NCI-H82 (cell line): ENCODE results near the gene MDH2.
"Not testable (repeated sequence)": the region's sequence is repeated elsewhere in the genome, so short reads cannot be mapped to it uniquely, and the experiment has no call there.

ENCODE experiments used
- DNase-seq: peaks from one replicate; lab custom pipeline; 2025; lab: John Stamatoyannopoulos, UW

Gene MDH2, protein sequence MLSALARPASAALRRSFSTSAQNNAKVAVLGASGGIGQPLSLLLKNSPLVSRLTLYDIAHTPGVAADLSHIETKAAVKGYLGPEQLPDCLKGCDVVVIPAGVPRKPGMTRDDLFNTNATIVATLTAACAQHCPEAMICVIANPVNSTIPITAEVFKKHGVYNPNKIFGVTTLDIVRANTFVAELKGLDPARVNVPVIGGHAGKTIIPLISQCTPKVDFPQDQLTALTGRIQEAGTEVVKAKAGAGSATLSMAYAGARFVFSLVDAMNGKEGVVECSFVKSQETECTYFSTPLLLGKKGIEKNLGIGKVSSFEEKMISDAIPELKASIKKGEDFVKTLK

DNA sequence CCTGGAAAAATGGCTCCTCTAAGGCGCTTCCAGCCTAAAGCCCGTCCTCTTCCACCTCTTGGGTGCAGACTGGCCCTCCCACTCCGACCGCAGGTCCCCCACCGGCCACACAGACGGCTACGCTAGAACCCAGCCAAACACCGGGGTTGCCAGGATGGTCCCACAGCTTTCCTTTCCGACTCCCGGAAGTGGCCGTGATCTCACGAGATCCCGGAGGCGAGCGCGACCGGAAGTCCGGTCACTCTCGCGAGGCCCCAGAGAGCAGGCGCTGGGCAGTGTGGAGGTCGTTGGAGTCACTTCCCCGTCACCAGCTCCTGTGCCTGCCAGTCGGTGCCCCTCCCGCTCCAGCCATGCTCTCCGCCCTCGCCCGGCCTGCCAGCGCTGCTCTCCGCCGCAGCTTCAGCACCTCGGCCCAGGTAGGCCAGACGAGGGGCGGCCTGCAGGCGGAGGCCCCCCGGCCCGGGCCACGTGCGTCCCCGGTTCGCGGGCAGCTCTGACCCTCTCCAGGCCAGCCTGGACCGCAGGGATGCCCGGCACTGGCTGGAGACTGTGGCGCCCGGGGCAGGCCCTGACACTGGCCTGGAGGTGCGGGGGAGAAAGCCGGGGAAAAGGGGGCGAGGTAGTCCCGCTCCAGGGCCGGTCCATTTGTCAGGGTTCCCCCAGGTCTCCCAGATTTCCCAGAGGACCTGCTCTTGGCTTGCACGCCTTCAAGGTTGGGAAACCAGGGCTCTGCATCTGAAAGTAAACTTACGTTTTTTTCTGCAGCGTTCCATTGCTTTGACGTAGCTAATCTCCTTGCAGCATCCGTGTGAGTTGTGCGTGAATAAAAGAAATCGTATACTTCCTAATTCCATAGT lies at the start of gene MDH2, which contains the start of gene STYXL1:
MDH2 (plus strand) TSS at position 296 of the 857 bp plus-strand sequence; CDS start at position 351, 55 bp downstream.
STYXL1 (minus strand) TSS at position 190 of the 857 bp plus-strand sequence. CDS start 17,477 bp downstream, outside the sequence.
- DNase-seq: peak; percentile 96

DNA sequence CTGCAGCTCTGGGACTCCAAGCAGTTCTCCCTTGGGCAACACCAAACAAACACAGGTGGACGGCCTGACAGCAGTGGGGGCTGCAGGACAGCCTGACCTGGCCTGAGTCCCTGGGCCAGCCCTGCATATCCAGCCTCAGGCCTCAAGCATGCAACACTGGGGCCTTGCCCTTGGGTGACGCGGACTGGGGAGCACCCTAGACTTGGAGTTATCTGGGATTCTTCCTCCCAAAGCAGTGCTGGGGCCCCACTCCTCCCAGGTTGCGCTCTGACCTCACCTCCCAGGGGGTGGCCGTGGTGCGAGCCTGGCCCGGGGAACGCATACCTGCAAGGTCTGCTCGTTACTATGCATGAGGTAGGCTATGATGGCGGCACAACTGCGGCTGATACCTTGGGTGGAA lies 47.3 kb upstream of the MDH2 start:
- DNase-seq: no peak

DNA sequence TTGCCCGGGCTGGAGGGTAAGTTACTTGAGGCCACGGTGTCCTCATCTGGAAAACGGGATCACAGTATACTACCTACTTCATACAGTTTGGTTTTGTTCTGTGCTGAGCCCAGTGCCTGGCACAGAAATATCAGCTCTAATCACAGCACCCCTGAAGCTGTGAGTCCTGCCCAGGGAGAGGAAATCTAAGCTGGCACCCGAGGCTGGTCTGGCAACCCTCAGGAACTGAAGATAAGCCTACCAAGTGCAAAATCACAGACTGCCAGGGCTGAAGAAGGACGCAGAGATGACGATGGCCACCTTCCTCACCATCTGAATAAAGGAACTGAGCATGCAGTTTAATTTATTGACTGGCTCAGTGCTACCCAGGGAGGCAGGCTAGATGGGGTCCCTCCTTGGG lies 45.8 kb upstream of the MDH2 start:
- no peak for DNase-seq

DNA sequence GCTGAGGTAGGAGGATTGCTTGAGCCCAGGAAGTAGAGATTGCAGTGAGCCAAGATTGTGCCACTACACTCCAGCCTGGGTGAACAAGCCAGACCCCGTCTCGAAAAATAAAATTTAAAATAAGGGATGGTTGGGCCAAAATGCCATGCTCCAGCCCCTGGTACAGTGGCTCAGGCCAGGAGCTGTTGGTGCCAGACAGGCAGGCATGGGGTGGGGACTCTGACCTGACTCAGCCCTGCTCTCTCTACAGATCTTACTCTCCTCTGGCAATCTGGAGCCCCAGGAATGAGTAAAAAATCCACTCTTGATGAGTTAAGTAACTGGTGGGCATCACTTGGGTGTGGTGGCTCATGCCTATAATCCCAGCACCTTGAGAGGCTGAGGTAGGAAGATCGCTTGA lies 45.1 kb upstream of the MDH2 start:
- no peak for DNase-seq

DNA sequence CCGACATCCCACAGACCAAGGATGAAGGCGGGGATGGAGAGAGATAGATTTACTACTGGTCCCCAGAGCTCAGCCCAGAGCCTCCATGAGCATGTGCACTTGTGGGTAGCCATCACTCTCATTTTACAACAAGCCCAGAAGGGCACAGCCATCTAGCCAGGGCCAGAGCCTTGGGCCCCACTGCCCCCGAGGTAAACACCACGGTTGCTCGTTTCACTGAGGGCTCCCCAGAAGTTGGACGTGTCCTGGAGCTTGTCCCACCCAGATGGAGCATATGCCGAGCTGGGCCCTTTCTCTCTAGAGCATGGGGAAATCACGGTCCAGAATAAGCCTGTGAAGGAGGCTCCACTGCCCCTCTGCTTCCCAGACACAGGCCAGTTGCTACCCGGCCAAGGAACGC lies 44.6 kb upstream of the MDH2 start:
- no peak for DNase-seq

DNA sequence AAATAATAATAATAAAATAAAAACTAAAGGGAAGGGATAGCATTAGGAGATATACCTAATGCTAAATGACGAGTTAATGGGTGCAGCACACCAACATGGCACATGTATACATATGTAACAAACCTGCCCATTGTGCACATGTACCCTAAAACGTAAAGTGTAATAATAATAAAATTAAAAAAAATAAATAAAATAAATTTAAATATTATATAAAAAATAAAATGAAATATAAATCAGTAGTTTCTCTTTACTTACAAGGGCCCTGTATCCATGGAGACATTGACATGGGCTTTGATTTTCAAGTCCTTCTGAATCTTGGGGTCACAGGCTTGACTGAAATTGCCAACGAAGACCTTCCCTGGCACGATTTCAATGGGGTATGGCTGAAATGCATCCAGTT lies 42.9 kb upstream of the MDH2 start:
- not testable (repeated sequence) for DNase-seq

DNA sequence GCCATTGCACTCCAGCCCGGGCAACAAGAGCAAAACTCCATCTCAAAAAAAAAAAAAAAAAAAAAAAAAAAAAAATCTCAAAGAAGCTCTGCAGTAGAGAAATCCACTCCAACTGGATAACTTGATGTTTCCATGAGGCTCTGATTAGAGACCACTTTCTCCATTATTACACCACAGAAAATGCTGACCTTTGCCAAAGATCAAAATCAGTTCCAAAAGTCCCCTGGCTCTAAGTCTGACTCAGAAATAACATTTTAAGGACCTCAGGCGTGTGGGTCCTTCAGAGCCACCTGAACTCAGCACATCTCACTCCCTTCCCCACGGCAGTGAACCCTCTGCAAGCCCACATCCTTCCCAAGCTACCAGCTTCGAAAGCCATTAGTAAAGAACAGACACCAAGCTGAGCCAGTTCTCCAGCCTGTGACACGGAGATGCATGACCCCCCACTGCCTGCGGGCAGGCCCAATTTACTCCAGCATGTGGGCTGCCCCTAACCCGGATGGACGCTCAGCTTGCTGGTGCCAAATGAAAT lies 39.7 kb upstream of the MDH2 start:
- no peak for DNase-seq

DNA sequence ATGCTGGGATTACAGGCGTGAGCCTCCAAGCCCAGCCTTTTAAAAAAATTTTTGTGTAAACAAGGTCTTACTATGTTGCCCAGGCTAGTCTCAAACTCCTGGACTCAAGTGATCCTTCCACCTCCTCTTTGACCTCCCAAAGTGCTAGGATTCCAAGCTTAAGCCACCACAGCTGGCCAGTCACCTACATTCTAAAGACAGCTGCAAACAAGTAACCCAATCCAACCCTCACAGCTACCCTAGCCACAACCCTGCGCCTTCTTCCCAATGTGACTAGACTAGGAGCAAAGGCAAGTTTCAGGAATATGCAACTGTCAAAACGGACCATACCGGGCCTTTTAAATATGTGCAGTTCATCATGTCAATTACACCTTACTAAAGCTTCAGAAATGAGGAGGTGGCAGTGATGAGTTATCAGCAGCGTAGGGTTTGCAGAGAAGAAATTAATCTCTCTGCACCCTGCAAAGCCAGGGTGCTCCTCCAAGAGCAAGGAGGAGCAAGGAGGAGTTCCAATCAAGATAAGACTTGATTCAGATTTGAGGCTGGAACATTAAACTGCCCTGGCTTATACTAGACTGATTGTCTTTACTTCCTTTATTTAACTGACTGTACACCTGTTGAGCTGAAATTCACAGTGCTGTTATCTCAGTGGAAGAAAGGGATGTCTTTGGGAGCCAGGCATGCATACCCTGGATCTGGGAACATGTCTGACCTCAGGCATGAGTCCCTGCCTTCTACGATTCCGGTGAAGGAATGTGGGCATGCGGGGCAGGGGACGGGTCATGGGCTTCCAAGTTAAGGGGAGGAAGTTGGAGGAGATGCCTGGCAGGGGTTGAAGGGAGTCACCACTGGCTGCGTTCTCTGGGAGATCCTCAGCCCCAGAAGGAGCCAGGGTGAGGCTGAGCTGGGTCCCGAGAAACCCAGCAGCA lies 38.0 kb upstream of the MDH2 start:
- DNase-seq: no peak

DNA sequence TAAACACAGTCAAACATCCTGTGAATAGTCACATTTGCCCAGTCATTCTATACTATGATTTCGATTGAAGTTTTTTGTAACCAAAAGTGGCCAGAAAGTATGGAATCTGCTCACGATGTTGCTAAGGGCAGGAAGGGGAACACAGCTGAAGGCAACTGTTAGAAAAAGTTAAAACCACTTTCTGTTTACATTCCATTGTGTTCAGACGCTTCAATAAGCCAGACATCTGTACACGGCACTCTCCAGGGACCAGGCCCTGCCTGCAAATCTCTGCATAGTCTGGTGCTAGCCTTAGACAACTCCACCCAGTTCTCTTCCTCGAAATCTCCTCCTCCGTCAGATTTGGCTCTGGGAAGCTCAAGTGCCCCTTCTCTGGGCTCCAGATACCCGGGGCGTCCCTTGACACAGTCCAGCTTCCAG lies 36.5 kb upstream of the MDH2 start:
- DNase-seq: peak; percentile 27

DNA sequence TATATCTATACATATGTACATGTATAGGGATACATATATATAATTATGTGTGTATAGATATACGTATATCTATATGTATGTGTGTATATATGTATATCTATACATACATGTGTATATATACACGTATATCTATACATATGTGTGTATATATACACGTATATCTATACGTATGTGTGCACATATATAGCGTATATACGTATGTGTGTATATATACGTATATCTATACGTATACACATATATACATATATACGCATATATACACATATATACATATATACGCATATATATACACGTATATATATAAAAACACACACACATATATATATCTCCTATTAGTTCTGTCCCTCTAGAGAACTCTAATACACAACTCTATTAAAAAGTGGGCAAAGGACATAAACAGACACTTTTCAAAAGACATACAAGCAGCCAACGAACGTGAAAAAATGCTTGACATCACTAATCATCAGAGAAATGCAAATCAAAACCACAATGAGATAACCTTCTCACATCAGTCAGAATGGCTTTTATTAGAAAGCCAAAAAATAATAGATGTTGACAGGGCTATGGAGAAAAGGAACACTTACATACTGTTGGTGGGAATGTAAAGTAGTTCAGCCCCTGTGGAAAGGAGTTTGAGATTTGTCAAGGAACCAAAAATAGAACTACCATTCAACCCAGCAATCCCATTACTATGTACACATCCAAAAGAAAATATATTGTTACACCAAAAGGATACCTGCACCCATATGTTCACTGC lies 31.5 kb upstream of the MDH2 start:
- DNase-seq: no peak

DNA sequence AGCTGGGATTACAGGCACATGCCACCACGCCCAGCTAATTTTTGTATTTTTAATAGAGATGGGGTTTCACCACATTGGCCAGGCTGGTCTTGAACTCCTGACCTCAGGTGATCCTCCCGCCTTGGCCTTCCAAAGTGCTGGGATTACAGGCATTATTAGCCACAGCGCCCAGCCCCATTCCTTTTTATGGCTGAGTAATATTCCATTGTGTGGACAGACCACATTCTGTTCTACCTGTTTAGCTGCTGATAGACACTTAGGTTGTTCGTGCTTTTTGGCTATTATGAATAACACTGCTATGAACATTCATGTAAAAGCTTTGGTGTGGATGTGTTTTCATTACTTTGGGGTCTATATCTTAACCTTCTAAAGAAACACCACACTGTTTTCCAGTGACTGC lies 29.4 kb upstream of the MDH2 start:
- not testable (repeated sequence) for DNase-seq

DNA sequence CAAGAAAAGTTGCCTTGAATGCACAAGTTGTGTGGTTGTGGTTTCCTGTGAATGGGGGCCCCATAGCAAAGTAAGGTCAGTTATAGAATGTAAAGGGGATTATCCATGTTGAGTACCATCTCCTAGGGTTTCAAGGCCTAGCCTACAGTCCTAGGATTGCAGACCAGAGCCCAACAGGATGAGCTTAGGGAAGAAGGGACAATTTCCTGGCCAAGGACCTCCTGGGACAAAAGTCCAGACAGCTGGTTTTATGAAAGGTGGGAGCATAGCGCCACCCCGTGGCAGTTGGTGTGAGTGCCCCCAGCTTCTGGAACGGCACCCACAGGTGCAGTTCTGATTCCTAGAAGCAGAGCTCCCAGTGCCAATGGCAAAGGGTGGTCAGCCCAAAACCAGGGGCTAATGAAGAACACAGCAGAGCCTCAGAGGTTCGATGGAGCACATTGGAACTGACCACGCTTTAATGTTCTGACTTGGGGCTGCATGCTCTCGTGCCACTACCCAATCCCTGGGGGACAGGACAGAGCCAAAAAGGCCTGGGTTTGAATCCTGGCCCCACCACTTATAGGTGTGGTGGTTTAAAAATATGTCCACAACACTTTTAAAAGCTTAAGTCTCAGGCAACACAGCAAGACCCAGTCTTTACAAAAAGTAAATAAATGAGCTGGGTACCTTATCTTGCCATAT lies 27.7 kb upstream of the MDH2 start:
- DNase-seq: peak; percentile 84

DNA sequence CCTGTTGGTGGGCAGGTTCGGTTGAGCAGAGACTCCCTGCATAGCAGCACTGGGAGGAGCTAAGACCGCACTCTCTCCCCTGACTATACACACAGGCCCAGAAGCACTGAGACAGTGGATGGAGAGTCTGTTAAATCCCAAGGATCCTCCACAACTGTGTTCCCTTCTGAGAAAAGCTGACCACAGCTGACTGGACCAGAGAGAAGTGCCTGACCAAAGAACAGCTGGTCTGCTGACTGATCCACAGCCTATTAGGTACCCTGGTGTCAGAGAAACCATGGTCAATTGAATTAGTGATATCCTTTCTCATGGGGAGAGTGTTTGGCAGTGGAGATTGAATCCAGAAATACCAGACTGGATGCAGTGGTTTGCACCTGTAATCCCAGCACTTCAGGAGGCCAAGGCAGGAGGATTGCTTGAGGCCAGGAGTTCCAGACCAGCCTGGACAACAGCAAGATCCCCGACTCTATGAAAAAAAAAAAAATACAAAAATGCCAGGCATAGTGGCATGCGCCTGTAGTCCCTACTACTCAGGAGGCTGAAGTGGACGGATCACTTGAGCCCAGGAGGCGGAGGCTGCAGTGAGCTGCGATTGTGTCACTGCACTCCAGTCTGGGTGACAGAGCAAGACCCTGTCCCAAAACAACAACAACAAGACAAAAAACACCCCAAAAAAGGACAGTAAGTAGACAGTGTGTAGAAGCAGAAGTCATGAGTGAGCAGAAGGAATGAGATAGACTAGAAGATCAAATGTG lies 25.7 kb upstream of the MDH2 start:
- no peak for DNase-seq

DNA sequence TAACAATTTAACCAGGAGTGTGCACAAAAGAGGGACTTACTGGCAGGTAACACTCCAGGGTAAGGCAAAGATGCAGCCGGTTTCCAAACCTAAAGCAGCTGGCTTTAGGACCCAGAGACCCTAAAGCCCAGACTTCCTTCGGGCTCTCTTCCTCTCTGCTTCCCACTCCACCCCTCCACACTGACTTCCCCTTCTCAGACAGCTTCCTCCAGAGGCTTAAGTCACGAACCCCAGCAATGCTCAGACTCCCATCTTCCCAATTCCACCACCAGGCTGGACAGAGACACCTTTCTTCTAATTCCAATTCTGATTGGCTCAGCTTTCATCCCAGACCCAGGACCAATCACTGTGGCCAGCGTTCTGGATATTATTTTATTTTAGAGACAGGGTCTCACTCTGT lies 24.9 kb upstream of the MDH2 start:
- DNase-seq: no peak

DNA sequence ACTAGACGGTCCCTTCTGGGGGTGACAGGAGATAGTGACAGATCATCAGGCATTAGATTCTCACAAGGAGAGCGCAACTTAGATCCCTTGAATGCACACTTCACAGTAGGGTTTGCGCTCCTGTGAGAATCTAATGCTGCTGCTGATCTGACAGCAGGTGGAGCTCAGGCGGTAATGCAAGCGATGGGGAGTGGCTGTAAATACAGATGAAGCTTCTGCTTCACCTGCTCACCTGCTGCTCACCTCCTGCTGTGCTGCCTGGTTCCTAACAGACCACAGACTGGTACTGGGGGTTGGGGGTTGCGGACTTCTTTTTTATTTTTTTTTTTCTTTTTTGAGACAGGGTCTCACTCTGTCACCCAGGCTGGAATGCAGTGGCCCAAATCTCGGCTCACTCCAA lies 18.2 kb upstream of the MDH2 start:
- DNase-seq: not testable (repeated sequence)

DNA sequence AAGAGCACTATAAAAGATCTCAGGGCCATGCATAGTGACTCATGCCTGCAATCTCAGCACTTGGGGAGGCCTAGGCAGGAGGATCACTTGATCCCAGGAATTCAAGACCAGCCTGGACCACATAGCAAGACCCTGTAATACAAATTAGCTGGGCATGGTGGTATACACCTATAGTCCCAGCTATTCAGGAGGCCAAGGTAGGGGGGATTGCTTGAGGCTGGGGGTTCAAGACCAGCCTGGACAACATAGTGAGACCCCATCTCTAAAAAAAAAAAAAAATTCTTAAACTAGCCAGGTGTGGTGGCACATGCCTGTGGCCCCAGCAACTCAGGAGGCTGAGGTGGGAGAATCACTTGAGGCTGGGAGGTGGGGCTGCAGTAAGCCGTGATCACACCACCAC lies 15.9 kb upstream of the MDH2 start:
- no peak for DNase-seq

DNA sequence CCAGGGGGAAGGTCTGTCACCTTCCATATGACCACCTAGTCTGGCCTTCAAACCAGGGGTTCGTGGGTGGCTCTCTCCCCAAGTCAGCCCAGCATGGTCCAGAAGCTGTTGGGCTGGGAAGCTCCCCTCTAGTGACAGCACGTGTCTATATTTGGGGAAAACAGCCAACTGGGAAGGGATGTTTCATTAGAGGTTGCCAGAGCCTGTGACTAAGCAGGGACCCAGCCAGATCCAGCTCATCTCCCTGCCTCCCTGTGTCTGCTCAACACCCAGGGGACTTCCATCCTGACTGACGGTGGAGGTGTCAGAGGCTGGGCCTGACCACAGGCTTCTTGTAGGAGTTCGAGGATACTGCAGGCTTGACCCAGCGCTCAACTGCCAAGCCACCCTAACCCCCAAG lies 10.6 kb upstream of the MDH2 start:
- DNase-seq: no peak

DNA sequence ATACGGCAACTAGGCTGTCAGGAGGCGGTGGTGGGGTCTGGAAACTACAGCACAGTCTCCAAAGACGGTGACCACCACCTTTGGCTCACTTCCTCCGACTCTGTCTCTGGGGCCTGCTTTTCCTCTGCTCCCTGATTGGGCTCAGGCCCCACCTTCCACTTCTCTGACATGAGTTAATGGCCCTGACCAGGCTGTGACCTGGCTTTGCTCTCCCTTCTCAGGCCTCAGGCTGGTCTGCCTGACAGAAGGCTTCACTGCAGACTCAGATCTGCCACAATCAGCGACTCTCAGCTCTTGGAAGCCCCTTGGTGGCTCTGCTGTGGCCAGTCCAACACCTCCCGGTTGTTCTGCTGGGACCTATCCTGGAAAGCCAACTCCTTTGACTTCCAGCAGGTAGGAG lies 7.8 kb upstream of the MDH2 start:
- no peak for DNase-seq

DNA sequence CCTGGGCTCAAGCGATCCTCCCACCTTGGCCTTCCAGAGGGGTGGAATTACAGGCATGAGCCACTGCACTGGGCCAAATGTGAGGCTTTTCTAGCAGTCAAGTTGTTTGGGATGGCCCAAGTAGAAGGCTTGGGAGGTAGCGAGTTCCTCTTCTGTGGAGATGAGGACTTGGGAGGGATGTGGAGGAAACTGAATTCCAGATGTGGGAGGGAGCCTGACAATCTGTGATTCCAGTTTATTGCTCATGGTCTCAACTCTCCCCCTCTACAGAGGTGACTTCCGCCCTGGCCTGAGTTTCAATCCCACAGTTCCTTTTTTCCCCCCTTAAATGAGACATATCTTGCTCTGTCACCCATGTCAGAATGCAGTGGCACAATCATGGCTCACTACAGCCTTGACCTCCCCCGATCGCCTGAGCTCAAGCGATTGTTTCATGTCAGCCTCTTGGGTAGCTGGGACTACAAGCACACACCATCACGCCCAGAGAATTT lies 3.5 kb upstream of the MDH2 start:
- no peak for DNase-seq
